22Rv1 (cell line): ENCODE data around the gene PPP1R37.

ENCODE experiments used
- H3K27ac ChIP-seq: fragments of 450-650 bp; 2 replicates; pipeline ENCODE4 v1.5.1; 2017
- ZFX ChIP-seq: fragments of 450-650 bp; IDR thresholded peaks from 2 replicates; pipeline ENCODE4 v1.6.1; 2017; ENCODE audit warnings: antibody characterized with exemption, borderline replicate concordance
- TF ChIP-seq, protein P1 (sequence below): fragments of 450-650 bp; IDR thresholded peaks from 2 replicates; pipeline ENCODE4 v1.5.1; 2017; ENCODE audit warnings: mild to moderate bottlenecking

Gene PPP1R37

DNA sequence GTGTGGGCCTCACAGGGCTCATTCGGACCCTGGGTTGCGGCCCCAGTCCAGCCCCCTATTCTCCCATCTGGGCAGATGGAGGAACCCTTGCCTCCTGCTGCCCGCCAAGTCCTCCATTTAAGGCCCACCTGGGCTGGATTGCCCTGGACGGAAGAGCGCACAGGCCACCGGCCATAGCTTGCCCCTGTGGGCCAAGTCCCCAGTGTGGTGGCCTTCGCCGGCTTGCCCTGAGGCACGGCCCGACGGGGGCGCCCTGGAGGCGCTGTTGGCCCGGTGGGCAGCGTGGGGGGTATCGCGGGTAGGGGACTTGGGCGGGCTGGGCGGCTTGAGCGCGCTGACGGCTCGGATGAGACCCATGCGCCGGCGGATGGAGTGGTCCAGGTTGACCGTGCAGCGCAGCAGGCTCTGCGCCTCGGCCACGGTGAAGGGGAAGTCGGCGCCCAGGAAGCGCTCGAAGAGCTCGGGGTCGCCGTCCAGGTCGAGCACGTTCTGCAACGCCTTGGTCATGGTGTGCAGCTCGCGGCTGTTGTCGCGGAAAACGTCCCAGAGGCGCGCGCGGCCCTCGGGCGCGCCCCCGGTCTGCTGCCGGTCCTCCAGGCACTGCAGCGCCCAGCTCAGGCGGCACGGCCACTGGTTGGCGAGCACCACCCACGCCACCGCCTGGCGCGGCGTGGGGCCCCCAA, 59.0 kb downstream of the PPP1R37 start:
- TF ChIP-seq, protein P1, sequence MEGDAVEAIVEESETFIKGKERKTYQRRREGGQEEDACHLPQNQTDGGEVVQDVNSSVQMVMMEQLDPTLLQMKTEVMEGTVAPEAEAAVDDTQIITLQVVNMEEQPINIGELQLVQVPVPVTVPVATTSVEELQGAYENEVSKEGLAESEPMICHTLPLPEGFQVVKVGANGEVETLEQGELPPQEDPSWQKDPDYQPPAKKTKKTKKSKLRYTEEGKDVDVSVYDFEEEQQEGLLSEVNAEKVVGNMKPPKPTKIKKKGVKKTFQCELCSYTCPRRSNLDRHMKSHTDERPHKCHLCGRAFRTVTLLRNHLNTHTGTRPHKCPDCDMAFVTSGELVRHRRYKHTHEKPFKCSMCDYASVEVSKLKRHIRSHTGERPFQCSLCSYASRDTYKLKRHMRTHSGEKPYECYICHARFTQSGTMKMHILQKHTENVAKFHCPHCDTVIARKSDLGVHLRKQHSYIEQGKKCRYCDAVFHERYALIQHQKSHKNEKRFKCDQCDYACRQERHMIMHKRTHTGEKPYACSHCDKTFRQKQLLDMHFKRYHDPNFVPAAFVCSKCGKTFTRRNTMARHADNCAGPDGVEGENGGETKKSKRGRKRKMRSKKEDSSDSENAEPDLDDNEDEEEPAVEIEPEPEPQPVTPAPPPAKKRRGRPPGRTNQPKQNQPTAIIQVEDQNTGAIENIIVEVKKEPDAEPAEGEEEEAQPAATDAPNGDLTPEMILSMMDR, result no peak
- TF ChIP-seq ZFX, result no peak
- no peak overlapping the region for H3K27ac ChIP-seq

GRCh38 chr19:45152504-45153338, 59.7 kb downstream of the PPP1R37 start:
- TF ChIP-seq, protein P1, result no peak
- TF ChIP-seq ZFX, result no peak
- no peak overlapping the region for H3K27ac ChIP-seq

GRCh38 chr19:45153339-45154063, 60.5 kb downstream of the PPP1R37 start:
- no peak overlapping the region for H3K27ac ChIP-seq
- no peak for TF ChIP-seq ZFX
- TF ChIP-seq, protein P1, result no peak

- TF ChIP-seq ZFX, result no peak
- TF ChIP-seq, protein P1, result no peak
Measured at GRCh38 chr19:45154064-45154827, 61.3 kb downstream of the PPP1R37 start.

DNA sequence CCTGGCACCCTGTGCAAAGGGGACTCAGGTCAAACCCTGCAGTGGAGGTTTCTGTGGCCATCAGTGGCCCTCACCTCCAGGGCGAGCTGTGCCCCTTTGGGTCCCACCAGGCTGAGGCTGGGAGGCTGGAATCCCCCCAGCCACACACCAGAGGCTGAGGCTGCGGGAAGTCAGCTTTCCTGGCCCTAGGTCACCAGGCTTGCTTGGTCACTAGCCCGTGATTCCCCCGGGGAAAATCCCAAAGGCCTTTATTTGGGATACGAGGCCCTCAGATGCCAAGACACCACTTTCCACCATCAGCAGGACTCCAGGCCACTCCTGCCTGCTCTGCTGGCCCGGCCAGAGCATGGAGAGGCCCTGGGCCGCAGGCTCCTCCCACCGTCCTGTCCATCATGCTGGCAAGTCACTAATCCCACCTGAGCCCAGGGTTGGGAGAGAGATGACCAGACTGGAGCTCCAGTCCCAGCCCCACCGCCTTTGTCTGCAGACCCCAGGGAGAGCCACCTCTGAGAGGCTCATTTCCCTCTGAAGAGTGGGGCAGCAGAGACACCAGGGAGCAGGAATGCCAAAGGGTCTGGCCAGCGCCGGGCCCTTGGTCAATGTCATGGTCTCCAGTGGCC, 63.1 kb downstream of the PPP1R37 start:
- no peak for TF ChIP-seq ZFX
- TF ChIP-seq, protein P1, result no peak
- H3K27ac ChIP-seq, result no peak overlapping the region

More at GRCh38 chr19:45154064-45154827, 61.3 kb downstream of the PPP1R37 start:
- H3K27ac ChIP-seq, result no peak overlapping the region

DNA sequence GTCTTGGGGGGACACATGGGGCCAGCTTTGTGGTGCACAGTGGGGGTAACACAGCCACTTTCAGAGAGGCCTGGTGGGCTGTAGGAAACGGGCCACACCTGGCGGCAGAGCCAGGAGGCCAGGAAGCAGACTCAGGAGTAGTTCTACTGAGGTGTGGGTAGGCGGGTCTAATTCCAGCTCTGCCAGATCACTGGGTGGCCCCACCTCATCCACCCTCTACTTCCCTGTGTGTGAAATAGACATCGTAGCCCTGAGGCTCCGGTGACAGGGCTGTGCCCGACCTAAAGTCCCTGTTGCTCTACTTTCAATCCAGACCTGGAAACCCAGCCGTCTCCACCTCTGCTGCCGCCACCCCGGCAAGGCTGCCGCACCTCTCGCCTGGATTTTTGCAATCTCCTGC, 63.8 kb downstream of the PPP1R37 start:
- TF ChIP-seq, protein P1, result no peak
- TF ChIP-seq ZFX, result no peak
- no peak overlapping the region for H3K27ac ChIP-seq
